Epithelial cell of prostate (primary cell): ENCODE results near the gene RGMA.
A peak's percentile ranks its signal among the peaks of the same experiment; 100 is the strongest.
"Not testable (repeated sequence)": the region's sequence is repeated elsewhere in the genome, so short reads cannot be mapped to it uniquely, and the experiment has no call there.

Source experiments
- DNase-seq: peaks from one replicate; pipeline ENCODE4 v3.0.0-alpha.2; 2011; ENCODE audit warnings: low read depth, low spot score
- H3K27ac ChIP-seq: fragments of 450-650 bp; 2 replicates; pipeline ENCODE4 v1.5.1; 2017; ENCODE audit warnings: mild to moderate bottlenecking

The RGMA gene

GRCh38 chr15:93036951-93037819, 51.8 kb downstream of the RGMA start:
- H3K27ac ChIP-seq = no peak overlapping the region
- DNase-seq = no peak

GRCh38 chr15:93035953-93036810, 52.8 kb downstream of the RGMA start:
- no peak overlapping the region for H3K27ac ChIP-seq
- no peak for DNase-seq

DNA sequence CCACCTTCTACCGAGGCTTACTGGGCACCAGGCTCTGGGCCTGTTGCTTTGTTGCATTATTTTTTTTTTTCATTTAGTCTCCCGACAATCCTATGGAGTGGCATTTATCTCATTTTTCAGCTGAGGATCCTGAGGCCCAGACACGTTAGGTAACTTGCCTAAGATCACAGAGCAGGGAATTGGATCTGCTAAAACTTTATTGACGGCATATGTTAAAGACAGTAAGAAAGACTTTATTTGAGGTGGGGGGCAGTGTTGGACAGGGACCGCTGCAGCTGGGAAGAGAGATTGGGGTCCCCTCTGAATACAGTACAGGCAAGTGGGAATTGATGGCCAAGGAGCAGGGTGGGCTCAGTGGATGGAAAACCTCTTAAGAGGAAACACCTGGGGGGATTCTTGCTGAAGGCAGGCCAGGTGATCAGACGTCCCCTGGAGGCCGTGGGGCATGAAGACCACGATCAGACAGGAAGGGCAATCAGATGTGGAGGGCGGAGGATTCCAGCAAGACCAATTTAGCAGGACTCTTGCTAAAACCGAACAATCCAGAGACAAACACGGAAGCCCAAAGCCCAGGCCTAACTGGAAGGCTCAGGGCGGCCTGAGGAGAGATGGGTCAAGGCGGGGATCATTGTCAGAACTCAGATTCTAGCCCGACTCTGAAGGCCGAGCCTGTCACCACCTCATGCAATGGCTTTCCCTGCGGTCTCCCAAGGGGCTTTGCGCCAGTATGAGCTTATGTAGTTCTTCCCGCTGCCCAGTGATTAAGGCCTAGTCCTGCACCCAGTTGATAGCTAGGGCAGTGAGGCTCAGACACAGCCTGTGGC, 53.7 kb downstream of the RGMA start:
- H3K27ac ChIP-seq = no peak overlapping the region
- DNase-seq = no peak

- H3K27ac ChIP-seq = no peak overlapping the region
- DNase-seq = no peak
Measured at GRCh38 chr15:93034512-93034911, 54.5 kb downstream of the RGMA start.

GRCh38 chr15:93033434-93034045, 55.5 kb downstream of the RGMA start:
- H3K27ac ChIP-seq = no peak overlapping the region
- DNase-seq = no peak

GRCh38 chr15:93032515-93033206, 56.4 kb downstream of the RGMA start:
- H3K27ac ChIP-seq, DNase-seq: not testable (repeated sequence)

DNA sequence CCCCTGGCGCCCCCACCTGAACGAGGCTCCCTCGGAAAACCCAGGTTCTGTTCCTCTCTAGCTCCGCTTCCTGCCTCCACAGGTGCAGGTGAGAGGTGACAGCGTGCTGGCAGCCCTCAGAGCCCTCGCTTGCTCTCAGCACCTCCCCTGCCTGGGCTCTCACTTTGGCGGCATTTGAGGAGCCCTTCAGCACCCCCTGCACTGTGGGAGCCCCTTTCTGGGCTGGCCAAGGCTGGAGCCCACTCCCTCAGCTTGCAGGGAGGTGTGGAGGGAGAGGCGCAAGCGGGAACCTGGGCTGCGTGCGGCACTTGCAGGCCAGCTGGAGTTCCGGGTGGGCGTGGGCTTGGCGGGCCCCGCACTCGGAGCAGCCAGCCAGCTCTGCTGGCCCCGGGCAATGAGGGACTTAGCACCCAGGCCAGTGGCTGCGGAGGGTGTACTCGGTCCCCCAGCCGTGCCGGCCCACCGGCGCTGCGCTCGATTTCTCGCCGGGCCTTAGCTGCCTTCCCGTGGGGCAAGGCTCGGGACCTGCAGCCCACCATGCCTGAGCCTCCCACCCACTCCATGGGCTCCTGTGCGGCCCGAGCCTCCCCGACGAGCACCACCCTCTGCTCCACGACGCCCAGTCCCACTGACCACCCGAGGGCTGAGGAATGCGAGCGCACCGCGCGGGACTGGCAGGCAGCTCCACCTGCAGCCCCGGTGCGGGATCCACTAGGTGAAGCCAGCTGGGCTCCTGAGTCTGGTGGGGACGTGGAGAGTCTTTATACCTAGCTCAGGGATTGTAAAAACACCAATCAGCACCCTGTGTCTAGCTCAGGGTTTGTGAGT, 57.2 kb downstream of the RGMA start:
- H3K27ac ChIP-seq, DNase-seq: not testable (repeated sequence)

DNA sequence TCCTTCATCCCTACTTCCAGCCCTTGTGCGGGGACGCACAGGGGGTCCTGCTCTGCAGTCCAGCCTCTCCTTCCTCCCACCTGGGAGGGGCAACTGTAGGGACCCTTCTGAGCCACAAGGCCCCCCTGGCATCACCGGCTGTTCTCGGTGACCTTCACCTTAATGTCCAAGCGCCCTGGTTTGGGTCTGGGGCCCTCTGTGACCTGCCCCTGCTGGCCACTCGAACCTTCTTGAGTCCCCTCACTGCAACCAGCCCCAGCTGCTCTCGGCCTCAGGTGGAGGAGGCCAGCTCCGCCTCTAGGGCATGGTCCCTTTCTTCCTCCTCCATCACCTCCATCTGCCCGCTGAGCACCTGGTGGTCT, 57.9 kb downstream of the RGMA start:
- no peak overlapping the region for H3K27ac ChIP-seq
- DNase-seq = no peak

DNA sequence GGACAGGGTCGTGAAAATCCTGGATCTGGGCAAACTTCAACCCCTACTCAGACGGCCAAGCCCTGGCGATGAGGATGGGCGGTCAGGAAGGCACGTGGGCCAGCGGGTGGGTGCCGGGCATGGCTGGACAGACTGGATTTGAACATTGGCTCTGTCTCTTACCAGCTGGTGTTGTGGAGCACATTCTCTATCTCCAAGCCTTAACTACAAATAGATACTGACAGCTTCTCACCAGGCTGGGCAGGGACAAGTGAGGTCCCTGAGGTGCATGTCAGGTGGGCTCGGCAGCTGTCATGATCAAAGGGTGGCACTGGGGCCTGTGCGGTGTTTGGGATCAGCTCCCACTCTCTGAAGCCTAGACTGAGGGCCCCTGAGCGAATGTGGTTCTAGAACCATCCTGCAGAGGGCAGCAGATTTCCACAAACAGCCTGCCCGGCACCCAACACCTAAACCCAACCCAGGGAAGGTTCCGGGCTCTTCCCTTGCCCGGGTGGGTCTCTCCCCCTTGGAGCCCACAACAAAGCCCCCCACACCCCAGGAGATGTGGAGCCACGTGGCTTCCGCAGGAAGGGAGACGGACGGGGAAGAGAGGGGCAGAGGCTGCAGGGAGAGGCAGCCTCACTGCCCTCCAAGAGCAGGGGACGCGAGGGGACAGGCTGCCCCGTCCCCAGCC, 58.4 kb downstream of the RGMA start:
- DNase-seq = no peak
- H3K27ac ChIP-seq = peak overlapping the region; percentile 76

GRCh38 chr15:93029836-93030429, 59.1 kb downstream of the RGMA start:
- H3K27ac ChIP-seq = peak overlapping the region; percentile 76
- DNase-seq = no peak

GRCh38 chr15:93029214-93029835, 59.7 kb downstream of the RGMA start:
- DNase-seq = no peak
- peak overlapping the region; percentile 76 for H3K27ac ChIP-seq

DNA sequence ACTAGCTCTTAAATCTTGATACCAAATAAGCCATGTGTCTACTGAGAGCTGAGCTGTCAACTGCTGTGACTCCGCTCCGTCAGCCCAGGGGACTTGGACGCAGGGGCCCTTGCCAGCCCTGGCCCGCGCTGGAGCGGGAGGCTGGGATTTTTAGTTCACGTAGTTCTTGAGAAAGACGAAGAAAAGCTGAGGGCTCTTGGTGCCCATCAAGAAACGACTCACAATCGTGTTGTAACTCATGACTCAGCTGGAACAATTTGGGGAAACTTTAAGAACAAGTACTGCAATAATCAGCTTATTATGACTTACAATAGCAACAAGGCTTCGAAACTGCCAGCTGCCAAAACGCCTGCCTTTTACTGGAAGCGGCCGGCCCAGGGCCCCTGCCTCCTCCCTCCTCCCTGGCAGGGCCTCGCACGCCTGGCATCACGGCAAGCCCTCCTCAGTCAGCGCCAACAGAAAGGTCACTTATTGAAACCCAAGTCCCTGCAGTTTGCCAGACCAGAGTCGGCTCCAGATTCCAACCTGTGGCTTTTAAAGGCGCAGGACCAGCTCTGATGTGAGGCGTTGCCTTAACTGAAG, 60.3 kb downstream of the RGMA start:
- peak overlapping the region; percentile 76 for H3K27ac ChIP-seq
- DNase-seq = peak; percentile 53

GRCh38 chr15:93028111-93028631, 60.8 kb downstream of the RGMA start:
- DNase-seq = no peak
- H3K27ac ChIP-seq = peak overlapping the region; percentile 76

DNA sequence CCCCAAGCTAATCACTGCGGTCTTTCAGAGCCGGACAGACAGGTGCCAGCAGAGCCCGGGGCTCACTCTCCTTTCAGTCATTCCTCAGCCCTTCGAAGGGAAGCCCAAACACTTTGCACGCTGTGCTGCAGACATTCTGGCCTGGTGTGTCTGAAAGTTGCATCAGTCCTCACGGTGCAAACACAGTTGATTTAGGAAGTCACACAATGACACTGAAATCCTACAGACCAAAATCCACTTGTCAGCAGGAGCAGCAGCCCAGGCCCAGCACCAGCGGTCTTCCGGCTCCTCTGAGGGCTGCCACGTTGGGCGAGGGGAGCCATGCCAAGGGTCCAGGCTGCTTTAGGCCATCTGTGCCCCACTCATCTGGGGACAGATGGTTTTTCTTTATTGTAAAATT, 61.6 kb downstream of the RGMA start:
- H3K27ac ChIP-seq = peak overlapping the region; percentile 76
- no peak for DNase-seq

DNA sequence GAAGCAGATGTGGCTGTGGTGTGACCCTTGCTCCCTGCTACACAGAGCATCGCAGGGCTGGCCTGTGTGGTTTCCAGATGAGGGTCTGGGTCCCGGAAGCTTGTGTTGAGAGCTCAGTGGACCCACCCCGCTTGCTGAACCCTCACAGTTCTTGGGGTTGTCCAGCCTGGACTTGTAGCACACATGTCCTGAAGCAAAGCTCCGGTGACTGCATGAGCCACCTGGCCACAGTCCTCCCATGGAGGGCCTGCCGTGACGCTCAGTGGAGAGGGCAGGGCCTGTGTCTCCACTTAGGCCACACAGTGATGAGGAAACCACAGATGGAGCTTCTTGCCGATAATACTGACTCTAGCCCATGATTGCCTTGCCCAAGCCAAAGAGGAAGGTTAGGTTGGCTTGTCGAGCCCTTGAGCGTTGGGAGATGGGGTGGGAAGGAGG, 62.6 kb downstream of the RGMA start:
- DNase-seq = no peak
- peak overlapping the region; percentile 76 for H3K27ac ChIP-seq

- DNase-seq = no peak
- no peak overlapping the region for H3K27ac ChIP-seq
Measured at GRCh38 chr15:93025625-93025982, 63.4 kb downstream of the RGMA start.
